Astrocyte (in vitro differentiated cells and primary cell): ENCODE data around the gene KCNG1.

Experiments used
- EZH2 ChIP-seq: IDR thresholded peaks from 2 replicates; pipeline ENCODE4 v1.6.1; 2012; ENCODE audit warnings: mild to moderate bottlenecking, low read length, inconsistent platforms; ENCODE audit not compliant: insufficient read depth
- TF ChIP-seq, protein P1 (sequence below): IDR thresholded peaks from 2 replicates; pipeline ENCODE4 v1.5.1; 2011; ENCODE audit warnings: low read depth, mild to moderate bottlenecking, inconsistent platforms, low read length, moderate library complexity; ENCODE audit not compliant: insufficient read depth

DNA sequence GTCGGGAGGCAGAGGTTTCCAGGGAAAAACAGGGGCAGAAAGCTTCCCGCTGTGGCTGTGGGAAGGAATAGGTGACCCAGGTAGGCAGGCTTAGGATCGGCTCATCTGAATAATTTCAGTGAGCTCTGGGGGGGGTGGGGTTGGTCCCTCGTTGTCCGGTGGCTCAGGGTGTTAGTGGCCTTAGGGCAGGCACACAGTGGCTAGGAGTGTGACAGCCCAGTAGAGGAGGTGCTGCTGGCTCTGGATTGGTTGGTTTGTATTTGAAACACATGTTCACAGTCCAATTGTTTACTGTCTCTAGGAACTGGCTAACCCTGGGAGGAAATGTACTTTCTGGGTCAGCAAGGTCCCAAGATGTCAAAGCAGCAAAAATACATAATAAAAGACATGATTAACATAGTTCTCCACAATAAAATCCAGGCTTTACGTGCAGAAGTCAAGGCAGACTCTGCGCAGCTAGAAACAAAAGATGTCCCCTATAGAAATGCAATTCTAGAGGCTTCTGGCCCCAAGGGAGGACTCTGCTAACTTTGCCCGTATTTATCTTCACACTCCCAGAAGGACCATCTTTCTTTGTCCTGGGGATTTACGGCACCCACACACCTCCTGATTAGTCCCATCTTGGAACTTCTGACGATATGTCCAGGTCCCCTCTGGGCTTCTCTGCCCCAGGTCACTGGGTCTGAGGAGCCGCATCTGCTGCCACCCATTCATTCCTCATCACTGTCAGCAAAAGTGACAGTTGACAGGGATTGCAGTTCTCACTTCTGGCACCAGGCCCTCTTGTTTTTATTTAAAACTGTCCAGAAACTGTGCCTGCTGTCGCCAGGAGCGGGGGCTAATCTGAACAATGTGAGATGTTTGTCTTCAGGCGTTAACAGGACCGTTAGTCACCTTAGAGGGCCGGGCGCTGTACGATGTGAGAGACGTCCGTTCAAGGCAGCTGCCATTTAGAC, 45.6 kb downstream of the KCNG1 start:
- TF ChIP-seq, protein P1, sequence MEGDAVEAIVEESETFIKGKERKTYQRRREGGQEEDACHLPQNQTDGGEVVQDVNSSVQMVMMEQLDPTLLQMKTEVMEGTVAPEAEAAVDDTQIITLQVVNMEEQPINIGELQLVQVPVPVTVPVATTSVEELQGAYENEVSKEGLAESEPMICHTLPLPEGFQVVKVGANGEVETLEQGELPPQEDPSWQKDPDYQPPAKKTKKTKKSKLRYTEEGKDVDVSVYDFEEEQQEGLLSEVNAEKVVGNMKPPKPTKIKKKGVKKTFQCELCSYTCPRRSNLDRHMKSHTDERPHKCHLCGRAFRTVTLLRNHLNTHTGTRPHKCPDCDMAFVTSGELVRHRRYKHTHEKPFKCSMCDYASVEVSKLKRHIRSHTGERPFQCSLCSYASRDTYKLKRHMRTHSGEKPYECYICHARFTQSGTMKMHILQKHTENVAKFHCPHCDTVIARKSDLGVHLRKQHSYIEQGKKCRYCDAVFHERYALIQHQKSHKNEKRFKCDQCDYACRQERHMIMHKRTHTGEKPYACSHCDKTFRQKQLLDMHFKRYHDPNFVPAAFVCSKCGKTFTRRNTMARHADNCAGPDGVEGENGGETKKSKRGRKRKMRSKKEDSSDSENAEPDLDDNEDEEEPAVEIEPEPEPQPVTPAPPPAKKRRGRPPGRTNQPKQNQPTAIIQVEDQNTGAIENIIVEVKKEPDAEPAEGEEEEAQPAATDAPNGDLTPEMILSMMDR = no peak
- TF ChIP-seq EZH2 = no peak
